Panc1 (cell line): ENCODE results near the gene KRTAP2-2. TPM values are rescaled to one million over a fixed set of nuclear protein-coding genes. Genes with fewer than 3 reads are reported as not detected.

Experiments used
- ATAC-seq: fragments of 200-7000 bp; cut with Tn5 transposase; 2 replicates; pipeline ENCODE4 v1.9.1; 2020; ENCODE audit warnings: mild to moderate bottlenecking, moderate library complexity
- BruUV-seq: library from RNA; stranded (reverse); fragments of 400-500 nt; replicated peaks from 2 replicates; lab custom pipeline; 2021; lab: Mats Ljungman, UMichigan
- CTCF ChIA-PET: fragments of 300-600 bp; sonication (Branson Sonifier 250); formaldehyde crosslinking; loops from one replicate; lab custom pipeline; 2022; ENCODE audit warnings: antibody characterized with exemption; lab: Charles Lee
- POLR2A ChIA-PET: fragments of 300-600 bp; sonication (Branson Sonifier 250); formaldehyde crosslinking; loops from one replicate; lab custom pipeline; 2022; ENCODE audit warnings: antibody characterized with exemption; lab: Charles Lee
- DNase-seq: peaks from one replicate; pipeline ENCODE4 v3.0.0-alpha.2; 2010; ENCODE audit warnings: low read depth, low spot score
- H3K27ac ChIP-seq: 2 replicates; pipeline ENCODE4 v1.5.1; 2011; ENCODE audit warnings: mild to moderate bottlenecking, low read length, inconsistent platforms
- H3K27me3 ChIP-seq: fragments of 200-500 bp; sonication (Bioruptor generic); 2 replicates; pipeline ENCODE4 v1.6.0; 2014; ENCODE audit warnings: low read length, inconsistent platforms; ENCODE audit not compliant: control insufficient read depth, insufficient read depth
- H3K36me3 ChIP-seq: fragments of 200-500 bp; sonication (Bioruptor generic); 2 replicates; pipeline ENCODE4 v1.5.1; 2014; ENCODE audit warnings: inconsistent platforms, mild to moderate bottlenecking, low read length, moderate library complexity; ENCODE audit not compliant: control insufficient read depth, insufficient read depth
- H3K4me1 ChIP-seq: 2 replicates; pipeline ENCODE4 v1.5.1; 2011; ENCODE audit warnings: inconsistent platforms, mild to moderate bottlenecking, low read length, moderate library complexity; ENCODE audit not compliant: control insufficient read depth, insufficient read depth
- H3K4me3 ChIP-seq, 2 experiments: 2 replicates each; pipeline ENCODE4 v1.5.1; 2011 to 2012; ENCODE audit warnings: low read depth in 2 of 2, low read length in 2 of 2, mild to moderate bottlenecking in 2 of 2, inconsistent platforms in 1 of 2, moderate library complexity in 1 of 2
- H3K9me3 ChIP-seq: fragments of 200-500 bp; sonication (Bioruptor generic); 2 replicates; pipeline ENCODE4 v1.5.1; 2014; ENCODE audit warnings: low read depth, mild to moderate bottlenecking, inconsistent platforms, low read length, moderate library complexity; ENCODE audit not compliant: control insufficient read depth, insufficient read depth
- CTCF ChIP-seq: fragments of 450-650 bp; IDR thresholded peaks from 2 replicates; pipeline ENCODE4 v1.5.1; 2017; ENCODE audit warnings: mild to moderate bottlenecking
- POLR2AphosphoS5 ChIP-seq: IDR thresholded peaks from 2 replicates; pipeline ENCODE4 v1.6.1; 2012; ENCODE audit warnings: mild to moderate bottlenecking, low read depth, low read length, moderate library complexity
- REST ChIP-seq, 2 experiments: IDR thresholded peaks; 2 replicates each; pipeline ENCODE4 v1.6.1; 2011 to 2012; ENCODE audit warnings: low read depth in 2 of 2, control low read depth in 1 of 2, low read length in 1 of 2, mild to moderate bottlenecking in 1 of 2, moderate library complexity in 1 of 2; ENCODE audit not compliant: insufficient read depth in 1 of 2
- SIN3A ChIP-seq: IDR thresholded peaks from 2 replicates; pipeline ENCODE4 v1.6.1; 2012; ENCODE audit warnings: low read depth, mild to moderate bottlenecking, low read length, moderate library complexity, borderline replicate concordance; ENCODE audit not compliant: insufficient read depth
- TCF7L2 ChIP-seq: IDR thresholded peaks from 2 replicates; pipeline ENCODE4 v1.6.1; 2011; ENCODE audit warnings: mild to moderate bottlenecking, low read depth, low read length, inconsistent platforms
- in situ Hi-C: cut with HindIII; loops from 2 replicates; pipeline ENCODE4 v1.10.0; 2016; ENCODE audit warnings: low sequenced_read_pairs, low pct_unique_long_range_greater_than_20kb
- intact Hi-C: fragments of 100-400 bp; cut with micrococcal nuclease; formaldehyde crosslinking; loops from one replicate; pipeline ENCODE4 v1.10.0; 2022; ENCODE audit not compliant: unreplicated experiment
- total RNA-seq: library from RNA; stranded (reverse); gene quantifications from one replicate; pipeline ENCODE4 v1.2.1, GENCODE V29; 2021; ENCODE audit not compliant: unreplicated experiment

KRTAP2-2 gene
- total RNA-seq, 1 experiment from 2014 or later = not detected

- intact Hi-C loops = no loop called here
- Histone ChIP-seq H3K27me3 (peaks cover 2% of the 10 kb centered on the region; the same call in 1 of the 2 replicates), H3K4me1 (no peaks in the 10 kb centered on the region), H3K9me3 (no peaks in the 10 kb centered on the region), H3K27ac (no peak overlapping the region), H3K36me3 (no peaks in the 10 kb centered on the region), H3K4me3 (no peak overlapping the region)
- in situ Hi-C loops = no loop called here
- DNase-seq (no peak), ATAC-seq (no peak)
- TF ChIP-seq CTCF (no peak), SIN3A (no peak), POLR2AphosphoS5 (no peak)
- CTCF ChIA-PET = no interaction called here
- POLR2A ChIA-PET = no interaction called here
- no TSS peak for BruUV-seq
Observed at GRCh38 chr17:41020336-41020735, 34.7 kb downstream of the KRTAP2-2 start.

- Histone ChIP-seq H3K4me1 (no peaks in the 10 kb centered on the region), H3K9me3 (no peaks in the 10 kb centered on the region), H3K27me3 (peaks cover 2% of the 10 kb centered on the region; the same call in 1 of the 2 replicates), H3K36me3 (no peaks in the 10 kb centered on the region), H3K27ac (no peak overlapping the region), H3K4me3 (no peak overlapping the region)
- POLR2A ChIA-PET = no interaction called here
- DNase-seq (no peak), ATAC-seq (no peak)
- no peak for TF ChIP-seq REST (IDR thresholded peaks at IDR 0.05; ENCODE audit: insufficient read depth in 1 of 2, low read depth in 2 of 2, low read length in 1 of 2)
- intact Hi-C loops (no loop called here), in situ Hi-C loops (no loop called here)
- CTCF ChIA-PET = no interaction called here
- no TSS peak for BruUV-seq
Observed at GRCh38 chr17:41019415-41019814, 35.6 kb downstream of the KRTAP2-2 start.

GRCh38 chr17:41018541-41018940, 36.5 kb downstream of the KRTAP2-2 start:
- no peak for ATAC-seq
- ChIA-PET POLR2A (interaction anchor here (0.6 kb wide), 1 partner anchor 44 kb away, joined by 5 read pairs; no protein-coding TSS in a partner anchor), CTCF (no interaction called here)
- Histone ChIP-seq H3K36me3 (no peaks in the 10 kb centered on the region), H3K27ac (no peak overlapping the region), H3K4me3 (no peak overlapping the region), H3K27me3 (peaks cover under 1% of the 10 kb centered on the region; the same call in 1 of the 2 replicates), H3K4me1 (no peaks in the 10 kb centered on the region), H3K9me3 (no peaks in the 10 kb centered on the region)
- TF ChIP-seq REST (IDR thresholded peaks at IDR 0.05; ENCODE audit: insufficient read depth in 1 of 2, low read depth in 2 of 2, low read length in 1 of 2) (no peak), SIN3A (no peak), CTCF (no peak), POLR2AphosphoS5 (no peak), TCF7L2 (no peak)
- in situ Hi-C loops = no loop called here
- no peak for DNase-seq
- intact Hi-C loops = no loop called here
- no TSS peak for BruUV-seq
